PC-3 (cell line): ENCODE results near the gene SNX7.

Experiments used
- EZH2 ChIP-seq: fragments of 300-600 bp; sonication (generic); IDR thresholded peaks from one replicate; pipeline ENCODE4 v1.6.1; 2017; ENCODE audit warnings: antibody characterized with exemption, mild to moderate bottlenecking, low read length; ENCODE audit not compliant: unreplicated experiment
- TF ChIP-seq, protein P1 (sequence below): fragments of 300-600 bp; sonication (generic); conservative IDR thresholded peaks from 2 replicates; pipeline ENCODE4 v1.5.1; 2017; ENCODE audit warnings: antibody characterized with exemption, low read depth, mild to moderate bottlenecking, low read length

DNA sequence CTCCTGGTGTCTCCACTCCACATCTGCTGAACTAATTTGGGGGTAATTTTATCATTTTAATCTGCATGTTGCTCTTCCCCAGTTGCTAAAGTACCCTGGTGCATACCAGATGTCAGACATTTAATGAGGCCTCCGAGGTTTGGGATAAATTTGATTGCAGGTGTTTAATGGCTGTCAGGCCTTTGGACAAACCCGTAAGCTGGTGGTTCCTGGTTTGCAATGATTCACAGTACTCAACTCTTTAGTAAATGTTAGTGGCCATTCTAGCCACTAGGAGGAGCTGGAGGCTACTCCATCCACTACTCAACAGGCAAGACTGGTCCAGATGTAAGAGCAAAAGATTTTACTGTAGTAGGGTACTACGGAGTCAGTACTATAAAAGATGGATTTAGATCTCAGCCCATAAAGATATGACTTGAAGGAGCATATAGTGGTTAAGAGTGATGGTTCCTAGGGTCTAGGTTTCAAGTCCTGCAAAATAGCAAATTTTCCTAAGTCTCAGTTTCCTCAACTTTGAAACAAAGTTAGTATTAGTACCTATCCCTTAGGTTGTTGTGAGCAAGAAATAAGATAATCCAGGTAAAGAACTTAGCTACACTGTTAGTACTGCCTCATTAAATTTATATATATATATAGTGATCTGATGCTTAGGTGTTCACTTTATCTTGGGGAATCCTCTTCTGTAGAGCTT lies 132.8 kb downstream of the SNX7 start:
- TF ChIP-seq, protein P1, sequence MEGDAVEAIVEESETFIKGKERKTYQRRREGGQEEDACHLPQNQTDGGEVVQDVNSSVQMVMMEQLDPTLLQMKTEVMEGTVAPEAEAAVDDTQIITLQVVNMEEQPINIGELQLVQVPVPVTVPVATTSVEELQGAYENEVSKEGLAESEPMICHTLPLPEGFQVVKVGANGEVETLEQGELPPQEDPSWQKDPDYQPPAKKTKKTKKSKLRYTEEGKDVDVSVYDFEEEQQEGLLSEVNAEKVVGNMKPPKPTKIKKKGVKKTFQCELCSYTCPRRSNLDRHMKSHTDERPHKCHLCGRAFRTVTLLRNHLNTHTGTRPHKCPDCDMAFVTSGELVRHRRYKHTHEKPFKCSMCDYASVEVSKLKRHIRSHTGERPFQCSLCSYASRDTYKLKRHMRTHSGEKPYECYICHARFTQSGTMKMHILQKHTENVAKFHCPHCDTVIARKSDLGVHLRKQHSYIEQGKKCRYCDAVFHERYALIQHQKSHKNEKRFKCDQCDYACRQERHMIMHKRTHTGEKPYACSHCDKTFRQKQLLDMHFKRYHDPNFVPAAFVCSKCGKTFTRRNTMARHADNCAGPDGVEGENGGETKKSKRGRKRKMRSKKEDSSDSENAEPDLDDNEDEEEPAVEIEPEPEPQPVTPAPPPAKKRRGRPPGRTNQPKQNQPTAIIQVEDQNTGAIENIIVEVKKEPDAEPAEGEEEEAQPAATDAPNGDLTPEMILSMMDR: peak; percentile 91
- TF ChIP-seq EZH2: no peak
